Activated T-cell treated with anti-CD3 and anti-CD28 coated beads for 24 hours (primary cell): ENCODE data around the gene L3MBTL2.
"Not testable (repeated sequence)": the region's sequence is repeated elsewhere in the genome, so short reads cannot be mapped to it uniquely, and the experiment has no call there.

ENCODE experiments used
- DNase-seq: peaks from one replicate; pipeline ENCODE4 v3.0.0-alpha.2; 2020; ENCODE audit warnings: low read depth

L3MBTL2 gene

DNA sequence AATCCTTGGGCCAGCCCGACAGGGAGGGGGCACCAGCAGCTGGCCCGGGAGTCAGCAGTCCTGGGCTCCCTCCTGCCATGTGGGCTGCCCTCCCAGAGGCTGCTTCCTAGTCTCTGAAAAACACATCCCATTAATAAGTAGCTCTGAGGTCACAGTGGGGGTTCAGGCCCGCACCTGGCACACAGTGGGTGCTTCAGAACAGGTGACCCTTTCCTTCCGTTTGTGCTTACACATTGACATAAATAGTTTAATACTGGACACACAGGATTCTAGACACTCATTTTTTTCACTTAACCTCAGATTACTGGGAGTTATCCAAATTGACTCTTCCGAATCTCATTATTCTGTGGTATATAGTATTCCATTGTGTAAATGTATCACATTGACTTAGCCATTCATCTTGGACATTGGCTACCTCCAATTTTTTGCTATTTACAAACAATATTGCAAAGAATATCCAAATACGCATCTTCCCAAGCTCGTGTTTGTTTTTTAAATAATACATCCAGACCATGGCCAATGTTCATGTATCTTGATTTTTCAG is 36.1 kb downstream of the L3MBTL2 start:
- DNase-seq = no peak

DNA sequence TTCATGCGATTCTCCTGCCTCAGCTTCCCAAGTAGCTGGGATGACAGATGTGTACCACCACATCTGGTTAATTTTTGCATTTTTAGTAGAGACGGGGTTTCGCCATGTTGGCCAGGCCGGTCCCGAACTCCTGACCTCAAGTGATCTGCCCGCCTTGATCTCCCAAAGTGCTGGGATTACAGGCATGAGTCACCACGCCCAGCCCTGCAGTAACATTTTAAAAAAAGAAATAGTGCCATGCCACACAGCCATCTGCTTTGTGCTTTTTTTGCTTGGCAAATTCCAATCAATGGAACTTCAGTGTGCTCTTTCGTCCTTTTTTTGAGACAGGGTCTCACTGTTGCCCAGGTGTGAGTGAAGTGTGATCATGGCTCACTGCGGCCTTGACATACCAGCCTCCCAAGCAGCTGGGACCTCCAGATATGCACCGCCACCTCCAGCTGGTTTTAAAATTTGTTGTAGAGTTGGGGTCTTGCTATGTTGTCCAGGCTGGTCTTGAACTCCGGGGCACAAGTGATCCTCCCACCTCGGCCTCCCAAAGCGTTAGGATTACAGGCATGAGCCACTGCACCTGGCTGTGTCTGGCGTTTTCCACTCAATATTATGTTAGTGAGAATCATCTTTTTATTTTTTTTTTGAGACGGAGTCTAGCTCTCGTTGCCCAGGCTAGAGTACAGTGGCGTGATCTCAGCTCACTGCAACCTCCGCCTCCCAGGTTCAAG is 37.4 kb downstream of the L3MBTL2 start:
- DNase-seq = no peak

DNA sequence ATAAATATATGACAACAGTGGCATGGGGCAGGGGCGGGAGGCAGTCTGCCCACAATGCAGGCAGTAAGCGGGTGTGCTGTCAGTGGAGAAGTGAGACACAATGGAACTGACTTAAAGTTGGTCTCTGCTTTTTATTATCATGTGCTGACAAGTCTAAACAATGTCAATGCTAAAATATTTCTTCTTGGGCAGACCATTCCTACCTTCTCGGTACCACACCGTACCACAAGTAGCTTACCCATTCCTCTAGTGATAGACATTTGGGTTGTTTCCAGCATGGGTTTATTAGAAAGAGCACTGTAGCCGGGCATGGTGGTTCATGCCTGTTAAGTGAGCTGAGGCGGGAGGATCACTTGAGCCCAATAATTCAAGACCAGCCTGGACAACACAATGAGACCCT is 38.2 kb downstream of the L3MBTL2 start:
- no peak for DNase-seq

DNA sequence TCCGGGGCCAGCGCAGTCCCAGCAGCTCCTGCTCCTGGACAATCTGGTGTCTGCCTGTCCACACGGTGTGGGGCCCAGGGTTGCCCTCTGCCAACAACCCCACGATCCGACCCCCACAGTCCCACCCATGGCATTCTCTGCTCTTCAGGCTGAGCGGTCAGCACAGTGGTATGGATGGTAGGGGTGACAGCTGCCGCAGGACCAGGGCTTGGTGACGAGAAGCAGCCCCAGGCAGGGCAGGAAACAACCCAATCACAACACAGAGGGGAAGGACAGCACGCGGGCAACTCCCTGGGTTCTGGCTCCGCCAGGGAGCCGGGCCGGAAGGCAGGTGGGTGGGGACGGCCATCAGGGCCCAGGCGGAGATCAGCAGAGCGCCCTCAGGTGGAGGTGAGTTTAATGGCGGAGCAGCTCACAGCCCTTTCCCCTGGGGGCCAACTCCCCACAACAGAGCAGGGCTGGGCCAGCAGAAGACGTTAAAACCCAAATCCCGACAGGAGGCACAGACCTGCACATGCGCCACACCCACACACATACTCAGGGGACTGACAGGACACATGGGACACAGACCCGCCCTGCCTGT is 40.9 kb downstream of the L3MBTL2 start:
- no peak for DNase-seq

DNA sequence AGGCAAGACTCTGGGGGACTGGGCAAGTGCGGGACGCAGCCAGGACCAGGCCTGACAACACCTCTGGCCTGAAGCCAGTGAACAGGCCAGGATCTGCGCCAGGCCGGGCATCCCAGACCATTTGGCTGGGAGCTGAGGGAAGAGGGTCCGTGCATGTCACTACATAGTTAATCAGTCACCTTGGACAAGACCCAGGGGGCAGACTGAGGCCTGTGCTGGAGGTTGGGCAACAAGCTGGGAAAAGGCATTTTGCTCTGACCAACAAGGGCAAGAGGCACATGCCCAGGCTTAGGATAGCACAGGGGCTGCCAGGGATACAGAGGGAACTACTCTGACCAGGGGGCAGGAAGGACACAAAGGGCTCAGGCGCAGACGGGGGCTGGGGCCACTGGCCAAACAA is 42.6 kb downstream of the L3MBTL2 start:
- no peak for DNase-seq

DNA sequence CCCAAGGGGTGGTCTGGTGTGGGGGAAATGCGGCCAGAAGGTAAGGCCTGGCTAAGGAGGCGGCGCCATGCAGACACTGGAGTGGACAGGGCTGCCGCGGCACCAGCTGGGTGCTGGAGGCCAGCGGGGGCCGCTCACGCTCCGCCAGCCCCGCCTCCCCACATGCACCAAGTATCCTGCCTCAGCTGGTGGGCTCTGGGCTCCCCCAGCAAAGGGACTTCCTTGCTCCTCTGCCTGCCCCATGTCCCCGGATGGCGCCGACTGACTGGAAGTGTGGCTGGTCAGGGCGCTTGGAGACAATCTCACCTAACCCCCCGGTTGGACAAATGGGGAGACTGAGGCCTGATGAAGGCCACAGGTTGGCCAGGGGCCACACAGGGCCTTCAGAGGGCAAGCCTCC is 43.2 kb downstream of the L3MBTL2 start:
- DNase-seq = no peak

DNA sequence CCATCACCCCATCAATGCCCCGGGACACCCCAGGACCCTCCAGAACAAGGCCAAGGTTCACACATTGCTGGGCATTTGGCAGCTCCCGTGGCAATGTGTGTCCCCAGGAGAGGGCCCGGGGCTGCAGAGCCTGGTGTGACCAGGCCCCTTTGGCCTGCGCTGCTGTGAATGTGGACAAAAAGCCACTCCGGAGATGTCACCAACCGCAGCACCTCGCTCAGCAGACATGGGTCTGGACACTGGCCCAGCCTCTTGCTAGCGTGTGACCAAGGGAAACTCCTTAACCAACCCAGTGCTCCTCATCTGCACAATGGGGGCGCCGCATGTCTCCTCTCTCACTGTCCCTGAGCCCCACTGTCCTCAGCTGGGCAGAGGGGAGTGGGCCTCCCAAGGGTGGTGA is 43.6 kb downstream of the L3MBTL2 start:
- no peak for DNase-seq

DNA sequence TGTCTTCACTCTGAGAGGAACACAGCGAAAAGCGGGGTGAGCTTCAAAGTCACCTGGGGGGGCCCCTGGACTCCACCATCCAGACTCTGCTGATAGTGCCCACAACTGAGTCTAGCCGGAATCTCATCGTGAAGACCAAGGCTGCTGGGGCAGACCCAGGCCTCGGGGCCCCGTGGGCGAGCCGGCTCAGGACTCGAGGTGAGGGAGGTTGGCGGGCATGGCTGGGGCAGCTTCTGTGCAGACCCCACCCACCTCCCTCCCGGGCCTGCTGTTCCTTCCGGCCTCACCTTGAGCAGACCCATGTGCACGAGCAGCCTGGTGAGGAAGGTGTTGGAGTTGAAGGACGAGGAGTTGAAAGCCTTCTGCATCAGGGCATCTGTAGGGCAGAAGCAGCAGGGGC is 44.3 kb downstream of the L3MBTL2 start:
- no peak for DNase-seq

DNA sequence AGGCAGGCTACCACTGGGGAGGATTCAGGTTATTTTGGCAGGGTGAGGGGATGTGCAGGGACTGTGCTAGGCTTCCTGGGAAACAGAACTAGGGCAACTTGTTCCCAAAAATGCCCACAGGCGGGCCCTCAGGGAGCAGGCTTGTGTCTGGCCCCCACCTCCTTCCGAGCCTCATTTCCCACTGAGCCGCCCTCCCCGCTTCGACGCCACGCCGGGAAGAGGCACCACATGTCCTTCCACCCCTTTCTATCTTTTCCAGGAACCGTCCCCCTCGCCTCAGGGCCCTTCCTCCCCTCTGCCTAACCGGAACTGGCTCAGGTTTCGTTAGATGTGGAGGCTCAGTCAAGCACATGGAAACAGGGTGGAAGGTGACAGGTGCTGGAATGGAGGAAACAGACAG is 45.0 kb downstream of the L3MBTL2 start:
- no peak for DNase-seq

DNA sequence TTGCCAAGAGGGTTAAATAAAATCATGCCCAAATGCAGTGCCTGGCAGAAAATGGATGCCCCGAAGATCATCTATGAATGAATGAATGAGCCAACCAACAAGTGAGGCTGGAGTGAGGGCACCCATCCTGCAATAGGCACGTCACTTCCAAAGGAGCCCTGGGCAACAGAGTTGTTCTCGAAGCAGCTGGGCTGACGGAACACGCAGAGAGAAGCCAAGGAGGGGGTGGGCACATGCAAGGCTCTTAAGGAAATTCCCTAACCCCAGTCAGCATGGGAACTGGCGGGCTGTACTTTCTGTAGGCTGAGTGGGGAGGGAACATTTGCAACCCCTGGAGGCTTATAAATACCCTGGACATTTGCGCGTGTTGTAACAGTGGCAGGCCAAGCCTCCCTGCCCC is 47.3 kb downstream of the L3MBTL2 start:
- no peak for DNase-seq

DNA sequence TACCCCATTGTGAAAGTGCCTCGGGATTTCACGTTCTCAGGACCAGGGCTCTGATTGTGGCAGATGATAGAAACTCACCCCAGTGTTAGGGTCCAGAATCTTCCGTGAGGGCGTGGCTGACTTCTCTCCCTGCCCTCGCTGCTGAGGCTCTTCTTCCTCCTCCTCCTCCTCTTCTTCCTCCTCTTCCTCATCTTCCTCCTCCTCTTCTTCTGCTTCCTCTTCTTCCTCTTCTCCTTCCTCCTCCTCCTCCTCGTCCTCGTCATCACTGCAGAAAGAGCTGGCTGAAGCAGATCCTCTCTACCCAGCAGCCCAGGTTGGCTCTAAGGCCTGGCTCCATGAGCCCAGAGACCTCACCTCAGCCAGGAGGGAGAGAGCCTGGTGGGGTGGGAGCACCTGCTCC is 49.1 kb downstream of the L3MBTL2 start:
- no peak for DNase-seq

DNA sequence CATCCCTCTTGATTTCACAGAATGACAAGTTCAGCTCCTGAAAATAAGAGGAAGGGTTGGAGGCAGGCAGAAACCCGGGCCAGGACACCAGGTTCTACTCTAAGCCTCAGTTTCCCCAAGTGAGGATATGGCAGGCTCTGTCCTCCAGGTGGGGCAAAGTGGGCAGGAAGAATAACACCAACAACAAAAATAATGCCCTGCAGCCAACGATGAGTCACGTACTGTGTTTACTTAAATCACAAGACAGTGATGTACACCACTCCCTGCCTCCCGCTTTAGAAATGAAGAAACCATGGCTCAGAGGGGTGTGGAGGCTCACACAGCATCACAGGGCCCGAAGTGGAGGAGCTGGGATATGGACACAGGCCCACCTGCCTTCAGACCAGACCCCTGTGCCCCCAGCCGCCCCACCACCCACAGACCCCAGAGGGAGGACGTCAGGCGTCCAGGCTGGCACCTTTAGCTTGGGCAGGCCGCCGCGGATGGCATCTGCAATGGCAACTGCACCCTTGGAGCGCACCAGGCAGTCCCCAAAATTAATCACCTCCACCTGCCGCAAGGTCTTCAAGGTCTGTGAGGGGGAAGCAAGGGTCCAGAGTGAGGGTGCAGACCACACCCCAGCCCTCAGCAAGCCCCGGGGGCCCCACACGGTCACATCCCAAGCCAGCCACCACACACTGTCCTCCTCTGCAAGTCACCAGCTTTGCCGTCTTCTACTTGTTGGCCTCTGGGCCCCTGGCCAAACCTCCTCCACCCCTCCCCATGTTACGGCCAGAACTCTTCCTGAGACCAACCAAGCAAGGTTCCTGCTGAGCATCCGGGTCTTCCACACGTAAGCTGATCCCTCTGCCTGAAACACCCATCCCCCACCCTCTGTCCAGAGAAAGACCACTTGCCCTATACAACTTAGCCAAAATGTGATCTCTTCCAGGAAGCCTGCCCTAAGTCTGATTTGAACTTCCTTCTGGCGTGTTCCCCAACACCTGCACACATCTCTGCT is 51.4 kb downstream of the L3MBTL2 start:
- DNase-seq = no peak

DNA sequence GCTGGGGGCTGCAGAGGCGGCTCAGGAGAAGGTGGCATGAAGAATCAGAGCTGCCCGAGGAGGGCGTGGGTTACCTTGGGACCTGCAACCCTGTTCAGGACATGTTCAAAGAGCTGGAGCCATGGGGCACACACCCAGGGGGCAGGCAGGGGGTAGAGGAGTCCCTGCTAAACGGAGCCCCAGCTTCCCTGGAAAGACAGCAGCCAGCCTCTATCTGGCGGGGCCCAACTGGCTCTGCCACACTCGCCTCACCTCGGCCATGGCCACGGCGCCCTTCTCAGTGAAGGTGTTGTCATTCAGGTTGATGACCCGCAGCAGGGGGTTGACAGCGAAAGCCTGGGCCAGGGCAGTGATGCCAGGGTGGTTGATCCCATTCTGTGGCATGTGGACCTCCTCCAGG is 52.6 kb downstream of the L3MBTL2 start:
- DNase-seq = no peak

DNA sequence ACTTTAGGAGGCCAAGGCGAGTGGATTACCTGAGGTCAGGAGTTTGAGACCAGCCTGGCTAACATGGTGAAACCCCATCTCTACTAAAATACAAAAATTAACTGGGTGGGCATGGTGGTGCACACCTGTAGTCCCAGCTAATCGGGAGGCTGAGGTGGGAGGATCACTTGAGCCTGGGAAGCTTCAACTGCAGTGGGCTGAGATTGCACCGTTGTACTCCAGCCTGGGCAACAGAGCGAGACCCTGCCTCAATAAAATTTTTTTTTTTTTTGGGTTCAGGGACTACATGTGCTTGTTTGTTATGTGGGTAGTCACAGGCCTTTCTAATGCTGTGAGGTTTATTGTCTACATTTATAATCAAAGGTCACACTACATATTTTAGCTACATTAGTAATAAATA is 54.6 kb downstream of the L3MBTL2 start:
- not testable (repeated sequence) for DNase-seq

DNA sequence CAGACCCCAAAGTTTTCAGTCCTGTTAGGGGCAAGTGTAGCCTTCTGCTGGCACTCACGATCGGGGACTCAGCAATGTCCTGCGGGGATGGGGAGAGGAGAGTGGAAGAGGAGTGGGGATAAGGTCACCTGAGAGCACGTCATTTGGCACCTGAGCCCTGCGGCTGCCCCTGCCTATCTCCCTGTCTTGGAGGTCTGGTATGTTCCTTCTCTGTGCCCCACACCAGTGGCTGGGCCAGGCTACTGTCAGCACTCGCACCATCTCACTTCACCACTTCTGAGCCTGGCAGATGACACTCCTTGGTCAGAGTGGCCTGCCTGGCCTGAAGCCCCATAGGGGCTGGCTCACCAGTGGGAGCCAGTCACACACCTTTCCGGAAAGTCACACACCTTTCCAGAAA is 55.8 kb downstream of the L3MBTL2 start:
- no peak for DNase-seq

DNA sequence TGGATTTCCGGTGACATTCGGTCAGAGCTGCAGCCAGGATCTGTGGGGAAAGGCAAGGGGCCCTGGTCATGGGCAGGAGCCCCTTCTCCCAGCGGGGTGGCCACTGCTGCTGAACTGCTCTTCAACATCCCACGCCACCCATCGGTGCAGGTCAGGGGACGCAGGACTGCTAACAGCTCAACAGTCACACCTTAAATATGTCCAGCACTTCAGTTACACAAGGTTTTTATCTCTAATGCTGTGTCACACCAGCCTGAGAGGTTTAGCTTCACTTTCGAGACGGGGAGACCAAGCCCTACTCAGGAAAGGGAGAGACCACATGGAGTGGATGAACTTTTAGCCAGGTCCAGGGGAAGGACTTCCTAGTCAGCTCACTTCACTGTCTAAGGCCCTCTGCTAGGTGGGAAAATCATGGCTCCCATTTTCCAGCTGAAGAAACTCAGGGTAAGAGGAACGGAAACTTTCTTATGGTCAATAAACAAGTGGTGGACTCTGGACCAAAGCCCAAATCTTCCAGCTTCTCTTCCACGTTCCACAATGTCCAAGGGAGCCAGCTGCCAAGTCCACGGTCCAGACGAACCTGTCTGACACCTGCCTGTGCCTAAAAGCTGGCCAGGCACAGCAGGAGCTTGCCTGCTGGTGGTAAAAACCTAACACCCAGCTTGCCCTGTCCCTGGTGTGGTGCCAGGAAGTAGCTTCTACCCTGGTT is 56.6 kb downstream of the L3MBTL2 start:
- no peak for DNase-seq

DNA sequence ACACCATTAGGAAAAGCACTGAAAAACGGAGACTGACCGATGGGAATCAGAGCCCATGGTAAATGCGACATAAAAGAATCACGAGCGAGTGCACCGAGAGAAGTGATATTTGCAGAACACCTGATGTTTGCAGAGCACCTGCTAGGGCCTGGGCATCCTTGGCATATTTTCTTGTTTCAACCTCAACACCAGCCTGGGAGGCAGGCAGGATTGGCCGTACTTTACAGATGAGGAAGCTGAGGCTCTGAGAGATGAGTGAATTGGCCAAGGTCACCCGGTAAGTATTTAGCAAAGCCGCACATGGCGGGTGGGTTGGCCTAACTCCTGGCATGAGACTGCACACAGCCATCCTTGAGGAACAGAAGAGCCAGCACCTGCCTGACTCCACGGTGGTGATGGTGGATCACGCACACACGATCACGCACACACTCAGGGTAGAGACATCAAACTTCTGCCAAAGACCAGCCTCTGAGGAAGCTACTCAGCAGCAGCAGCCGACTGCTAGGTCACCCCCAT is 57.2 kb downstream of the L3MBTL2 start:
- no peak for DNase-seq

DNA sequence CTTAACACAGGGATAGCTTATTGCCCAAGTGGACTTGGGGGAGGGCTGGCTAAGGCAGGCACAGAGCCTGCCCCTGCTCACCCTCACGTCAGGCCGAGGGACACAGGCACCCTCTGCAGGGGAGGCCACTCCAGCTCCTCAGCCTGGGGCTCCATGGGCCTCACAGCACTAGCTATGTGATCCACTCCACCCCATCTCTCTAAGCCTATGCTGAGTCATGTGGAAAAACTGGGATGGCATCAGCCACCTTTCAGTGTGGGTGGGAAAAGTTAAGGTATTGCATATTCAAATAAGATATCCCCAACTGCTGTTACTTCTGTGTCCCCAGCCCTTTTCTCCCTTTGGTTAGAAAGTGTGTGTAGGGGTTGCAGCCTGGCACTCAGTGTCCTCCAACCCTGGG is 58.6 kb downstream of the L3MBTL2 start:
- DNase-seq = no peak

DNA sequence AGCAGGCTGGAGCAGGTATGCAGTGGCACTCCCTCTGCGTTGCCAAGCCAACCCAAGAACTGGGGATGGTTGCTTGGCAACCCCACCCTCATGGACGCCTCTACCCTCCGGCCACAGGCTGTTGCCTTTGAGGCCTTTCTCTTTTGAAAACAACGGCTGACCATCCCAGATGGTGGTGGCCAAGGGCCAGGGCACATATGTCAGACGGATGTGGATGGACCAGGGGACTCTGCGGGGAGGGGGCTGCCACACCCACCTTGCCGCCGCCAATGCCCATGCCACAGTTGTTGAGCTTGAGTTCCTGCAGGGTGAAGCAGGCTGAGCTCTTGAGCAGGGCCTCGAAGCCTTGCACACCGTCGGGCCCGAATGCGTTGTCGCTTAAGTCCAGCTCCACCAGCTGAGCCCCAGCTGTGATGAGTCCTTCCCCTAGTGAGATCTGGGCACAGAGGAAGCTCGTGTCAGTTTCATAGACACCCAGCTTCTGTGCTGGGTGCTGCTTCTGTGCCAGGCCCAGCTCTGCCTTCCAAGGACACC is 59.4 kb downstream of the L3MBTL2 start:
- DNase-seq = no peak

DNA sequence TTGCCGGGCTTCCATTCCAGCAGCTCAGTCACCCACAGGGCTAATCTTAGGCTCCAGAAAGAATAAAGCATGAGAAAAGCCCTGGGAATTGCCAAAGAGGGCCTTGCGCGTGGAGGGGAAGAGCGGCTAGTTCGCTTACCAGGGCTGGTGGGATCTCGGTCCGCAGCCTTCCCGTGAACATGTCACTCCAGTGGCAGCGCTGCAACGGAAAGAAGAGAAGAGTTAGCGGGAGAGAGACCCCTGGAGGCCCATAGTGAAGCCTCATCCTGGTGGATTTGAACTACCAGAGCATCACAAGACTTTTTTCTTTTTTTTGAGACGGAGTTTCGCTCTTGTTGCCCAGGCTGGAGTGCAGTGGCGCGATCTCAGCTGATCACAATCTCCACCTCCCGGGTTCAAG is 62.8 kb downstream of the L3MBTL2 start:
- DNase-seq = no peak

DNA sequence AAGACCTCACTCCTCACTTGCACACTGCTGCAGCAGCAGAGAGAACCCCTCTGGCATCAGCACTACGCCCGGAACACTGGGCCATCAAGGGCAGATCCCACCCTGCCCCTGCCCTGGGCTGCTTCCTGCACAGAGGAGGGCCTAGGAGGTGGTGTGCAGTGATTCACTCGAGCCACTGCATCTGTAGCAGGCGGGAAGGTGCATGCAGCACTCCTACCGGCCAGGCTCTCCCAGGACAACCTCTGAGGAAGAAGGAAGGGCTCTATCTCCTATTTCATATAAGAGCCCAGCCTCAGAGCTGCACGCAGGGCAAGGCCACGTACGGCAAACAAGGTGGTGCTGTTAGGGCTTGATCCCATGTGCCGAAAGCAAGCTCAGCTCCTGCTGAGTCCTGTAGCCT is 66.7 kb downstream of the L3MBTL2 start:
- no peak for DNase-seq

DNA sequence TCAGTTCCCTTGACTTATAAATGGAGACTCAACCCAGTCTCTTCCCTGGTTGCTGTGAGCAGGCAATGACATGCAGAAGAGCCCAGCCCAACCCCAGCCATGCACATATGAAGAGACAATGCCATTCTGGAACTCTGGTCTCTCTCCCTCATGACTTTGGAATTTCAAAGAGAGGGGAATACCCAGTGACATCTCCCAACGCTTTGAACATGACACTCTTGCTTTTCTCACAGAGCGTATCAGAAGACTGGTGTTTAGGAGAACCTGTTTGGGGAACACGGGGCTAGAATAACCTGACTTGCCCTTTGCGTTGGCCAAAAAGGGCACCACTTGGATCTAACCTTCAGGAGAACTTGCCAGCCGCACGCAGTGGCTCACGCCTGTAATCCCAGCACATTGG is 68.0 kb downstream of the L3MBTL2 start:
- no peak for DNase-seq
